ENCODE results near the gene CDKL1.

Gene CDKL1

DNA sequence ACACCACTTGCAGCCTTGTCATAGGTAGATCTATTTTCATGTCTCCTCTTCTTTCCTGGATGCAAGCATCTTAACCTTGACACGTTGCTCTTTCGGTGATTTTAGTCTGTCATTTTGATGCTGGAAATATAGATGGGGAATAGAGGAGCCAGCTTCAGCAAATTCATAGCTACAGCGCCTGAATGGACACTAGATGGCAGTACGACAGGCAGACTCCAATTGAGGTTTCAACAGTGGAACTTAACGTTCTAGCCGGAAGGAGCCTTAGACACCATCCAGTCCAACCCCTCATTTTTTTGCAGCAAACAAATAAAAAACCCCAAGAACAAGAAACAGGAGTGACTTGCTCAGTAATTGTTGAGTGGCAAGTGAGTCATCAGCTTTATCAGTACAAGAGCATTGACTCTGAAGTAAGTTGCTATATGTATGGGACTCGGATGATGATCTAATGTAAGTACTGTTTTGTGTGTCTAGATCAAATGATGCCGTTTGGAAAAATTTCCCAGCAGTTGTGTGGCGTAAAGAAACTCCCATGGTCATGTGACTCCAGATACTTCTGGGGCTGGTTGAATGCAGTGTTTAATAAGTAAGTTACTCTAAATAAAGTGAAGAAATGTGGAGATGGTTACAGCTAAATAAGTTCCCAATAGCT is 75.5 kb downstream of the CDKL1 start (continued):
- TF ChIP-seq, protein P1, sequence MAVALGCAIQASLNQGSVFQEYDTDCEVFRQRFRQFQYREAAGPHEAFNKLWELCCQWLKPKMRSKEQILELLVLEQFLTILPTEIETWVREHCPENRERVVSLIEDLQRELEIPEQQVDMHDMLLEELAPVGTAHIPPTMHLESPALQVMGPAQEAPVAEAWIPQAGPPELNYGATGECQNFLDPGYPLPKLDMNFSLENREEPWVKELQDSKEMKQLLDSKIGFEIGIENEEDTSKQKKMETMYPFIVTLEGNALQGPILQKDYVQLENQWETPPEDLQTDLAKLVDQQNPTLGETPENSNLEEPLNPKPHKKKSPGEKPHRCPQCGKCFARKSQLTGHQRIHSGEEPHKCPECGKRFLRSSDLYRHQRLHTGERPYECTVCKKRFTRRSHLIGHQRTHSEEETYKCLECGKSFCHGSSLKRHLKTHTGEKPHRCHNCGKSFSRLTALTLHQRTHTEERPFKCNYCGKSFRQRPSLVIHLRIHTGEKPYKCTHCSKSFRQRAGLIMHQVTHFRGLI (tag by site-specific recombination; IDR thresholded peaks at IDR 0.05) = 0 out of 2 replicates have a peak, but pooled peaks have one; percentile 14
- TF ChIP-seq ZNF610 (tag by site-specific recombination; IDR thresholded peaks at IDR 0.05; ENCODE audit: borderline replicate concordance) (no peak), ZNF354C (tag by site-specific recombination; IDR thresholded peaks at IDR 0.05; ENCODE audit: borderline replicate concordance, low read depth) (no peak), ZNF777 (tag by site-specific recombination; IDR thresholded peaks at IDR 0.05; ENCODE audit: borderline replicate concordance) (no peak), ZNF701 (tag by site-specific recombination; IDR thresholded peaks at IDR 0.05) (no peak), GFI1B (tag by site-specific recombination; IDR thresholded peaks at IDR 0.05) (no peak), SALL2 (tag by site-specific recombination; IDR thresholded peaks at IDR 0.05; ENCODE audit: borderline replicate concordance) (no peak), KLF8 (tag by site-specific recombination; IDR thresholded peaks at IDR 0.05) (no peak), RBAK (tag by site-specific recombination; IDR thresholded peaks at IDR 0.05) (no peak), ZNF155 (tag by site-specific recombination; IDR thresholded peaks at IDR 0.05) (no peak), ZNF530 (tag by site-specific recombination; IDR thresholded peaks at IDR 0.05; ENCODE audit: low read depth) (no peak), ZNF274 (IDR thresholded peaks at IDR 0.05; ENCODE audit: low read length) (no peak), ZNF274 (tag by site-specific recombination; IDR thresholded peaks at IDR 0.05; ENCODE audit: borderline replicate concordance) (no peak), YY2 (tag by site-specific recombination; IDR thresholded peaks at IDR 0.05) (no peak), ZNF292 (tag by site-specific recombination; IDR thresholded peaks at IDR 0.05; ENCODE audit: borderline replicate concordance, low read depth) (no peak), ZNF677 (tag by site-specific recombination; IDR thresholded peaks at IDR 0.05) (no peak), MZF1 (tag by site-specific recombination; IDR thresholded peaks at IDR 0.05; ENCODE audit: borderline replicate concordance) (no peak), HOXD13 (CRISPR knock-in tag; IDR thresholded peaks at IDR 0.05; ENCODE audit: borderline replicate concordance) (no peak), ZNF175 (tag by site-specific recombination; IDR thresholded peaks at IDR 0.05) (no peak), SCRT1 (tag by site-specific recombination; IDR thresholded peaks at IDR 0.05; ENCODE audit: borderline replicate concordance) (no peak), KLF7 (tag by site-specific recombination; IDR thresholded peaks at IDR 0.05; ENCODE audit: borderline replicate concordance) (no peak), TCF7L2 (IDR thresholded peaks at IDR 0.05; ENCODE audit: borderline replicate concordance, low read depth, low read length) (no peak), ZNF140 (tag by site-specific recombination; IDR thresholded peaks at IDR 0.05) (no peak), YY1 (tag by site-specific recombination; IDR thresholded peaks at IDR 0.05) (no peak), ZBTB1 (tag by site-specific recombination; IDR thresholded peaks at IDR 0.05) (no peak), ZNF548 (tag by site-specific recombination; IDR thresholded peaks at IDR 0.05) (no peak), ZNF624 (tag by site-specific recombination; IDR thresholded peaks at IDR 0.05) (no peak), ZNF335 (tag by site-specific recombination; conservative IDR thresholded peaks at IDR 0.05) (peak; percentile 46), ZFP69B (tag by site-specific recombination; IDR thresholded peaks at IDR 0.05) (0 out of 2 replicates have a peak, but pooled peaks have one; percentile 18), ZNF571 (tag by site-specific recombination; IDR thresholded peaks at IDR 0.05) (no peak)
- TF ChIP-seq, protein P2, sequence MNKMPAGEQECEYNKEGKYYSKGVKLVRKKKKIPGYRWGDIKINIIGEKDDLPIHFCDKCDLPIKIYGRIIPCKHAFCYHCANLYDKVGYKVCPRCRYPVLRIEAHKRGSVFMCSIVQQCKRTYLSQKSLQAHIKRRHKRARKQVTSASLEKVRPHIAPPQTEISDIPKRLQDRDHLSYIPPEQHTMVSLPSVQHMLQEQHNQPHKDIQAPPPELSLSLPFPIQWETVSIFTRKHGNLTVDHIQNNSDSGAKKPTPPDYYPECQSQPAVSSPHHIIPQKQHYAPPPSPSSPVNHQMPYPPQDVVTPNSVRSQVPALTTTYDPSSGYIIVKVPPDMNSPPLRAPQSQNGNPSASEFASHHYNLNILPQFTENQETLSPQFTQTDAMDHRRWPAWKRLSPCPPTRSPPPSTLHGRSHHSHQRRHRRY (tag by site-specific recombination; IDR thresholded peaks at IDR 0.05) = no peak
- TF ChIP-seq, protein P3, sequence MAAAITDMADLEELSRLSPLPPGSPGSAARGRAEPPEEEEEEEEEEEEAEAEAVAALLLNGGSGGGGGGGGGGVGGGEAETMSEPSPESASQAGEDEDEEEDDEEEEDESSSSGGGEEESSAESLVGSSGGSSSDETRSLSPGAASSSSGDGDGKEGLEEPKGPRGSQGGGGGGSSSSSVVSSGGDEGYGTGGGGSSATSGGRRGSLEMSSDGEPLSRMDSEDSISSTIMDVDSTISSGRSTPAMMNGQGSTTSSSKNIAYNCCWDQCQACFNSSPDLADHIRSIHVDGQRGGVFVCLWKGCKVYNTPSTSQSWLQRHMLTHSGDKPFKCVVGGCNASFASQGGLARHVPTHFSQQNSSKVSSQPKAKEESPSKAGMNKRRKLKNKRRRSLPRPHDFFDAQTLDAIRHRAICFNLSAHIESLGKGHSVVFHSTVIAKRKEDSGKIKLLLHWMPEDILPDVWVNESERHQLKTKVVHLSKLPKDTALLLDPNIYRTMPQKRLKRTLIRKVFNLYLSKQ (tag by site-specific recombination; IDR thresholded peaks at IDR 0.05; ENCODE audit: borderline replicate concordance) = no peak
- TF ChIP-seq, protein P4, sequence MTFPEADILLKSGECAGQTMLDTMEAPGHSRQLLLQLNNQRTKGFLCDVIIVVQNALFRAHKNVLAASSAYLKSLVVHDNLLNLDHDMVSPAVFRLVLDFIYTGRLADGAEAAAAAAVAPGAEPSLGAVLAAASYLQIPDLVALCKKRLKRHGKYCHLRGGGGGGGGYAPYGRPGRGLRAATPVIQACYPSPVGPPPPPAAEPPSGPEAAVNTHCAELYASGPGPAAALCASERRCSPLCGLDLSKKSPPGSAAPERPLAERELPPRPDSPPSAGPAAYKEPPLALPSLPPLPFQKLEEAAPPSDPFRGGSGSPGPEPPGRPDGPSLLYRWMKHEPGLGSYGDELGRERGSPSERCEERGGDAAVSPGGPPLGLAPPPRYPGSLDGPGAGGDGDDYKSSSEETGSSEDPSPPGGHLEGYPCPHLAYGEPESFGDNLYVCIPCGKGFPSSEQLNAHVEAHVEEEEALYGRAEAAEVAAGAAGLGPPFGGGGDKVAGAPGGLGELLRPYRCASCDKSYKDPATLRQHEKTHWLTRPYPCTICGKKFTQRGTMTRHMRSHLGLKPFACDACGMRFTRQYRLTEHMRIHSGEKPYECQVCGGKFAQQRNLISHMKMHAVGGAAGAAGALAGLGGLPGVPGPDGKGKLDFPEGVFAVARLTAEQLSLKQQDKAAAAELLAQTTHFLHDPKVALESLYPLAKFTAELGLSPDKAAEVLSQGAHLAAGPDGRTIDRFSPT (tag by site-specific recombination; IDR thresholded peaks at IDR 0.05) = peak; percentile 67; the same call in 1 of the 2 replicates
- TF ChIP-seq, protein P5, sequence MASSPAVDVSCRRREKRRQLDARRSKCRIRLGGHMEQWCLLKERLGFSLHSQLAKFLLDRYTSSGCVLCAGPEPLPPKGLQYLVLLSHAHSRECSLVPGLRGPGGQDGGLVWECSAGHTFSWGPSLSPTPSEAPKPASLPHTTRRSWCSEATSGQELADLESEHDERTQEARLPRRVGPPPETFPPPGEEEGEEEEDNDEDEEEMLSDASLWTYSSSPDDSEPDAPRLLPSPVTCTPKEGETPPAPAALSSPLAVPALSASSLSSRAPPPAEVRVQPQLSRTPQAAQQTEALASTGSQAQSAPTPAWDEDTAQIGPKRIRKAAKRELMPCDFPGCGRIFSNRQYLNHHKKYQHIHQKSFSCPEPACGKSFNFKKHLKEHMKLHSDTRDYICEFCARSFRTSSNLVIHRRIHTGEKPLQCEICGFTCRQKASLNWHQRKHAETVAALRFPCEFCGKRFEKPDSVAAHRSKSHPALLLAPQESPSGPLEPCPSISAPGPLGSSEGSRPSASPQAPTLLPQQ (tag by site-specific recombination; IDR thresholded peaks at IDR 0.05) = 0 out of 2 replicates have a peak, but pooled peaks have one; percentile 38

All from HEK293 (cell line).